ENCODE measurements around the gene GAREM1. TPM values are rescaled to one million over a fixed set of nuclear protein-coding genes. Genes with fewer than 3 reads are reported as not detected.
A peak's percentile ranks its signal among the peaks of the same experiment; 100 is the strongest.

The GAREM1 gene
- total RNA-seq, 1 experiment from 2014 or later: 3.1 TPM

DNA sequence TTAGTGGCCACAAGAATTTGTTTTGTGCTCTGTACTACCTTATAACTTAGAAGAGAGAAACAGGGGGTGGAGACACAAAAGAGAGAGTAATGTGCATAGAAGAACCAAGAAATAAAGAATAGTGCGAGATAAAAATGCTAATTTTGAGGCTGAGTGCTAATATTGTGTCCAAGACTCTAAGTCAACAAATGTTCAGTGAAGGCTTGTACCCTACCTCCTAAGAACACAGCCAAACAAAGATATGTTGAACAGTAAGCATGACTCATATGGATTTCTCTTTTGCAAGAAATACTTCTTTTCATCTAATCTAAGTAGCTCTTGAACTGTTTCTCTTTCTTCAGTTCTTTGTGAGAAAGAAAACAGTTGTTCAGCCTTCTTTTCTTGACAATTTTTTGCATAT is 45.2 kb downstream of the GAREM1 start:
- peak; percentile 36 for DNase-seq (ENCODE audit: low spot score)

DNA sequence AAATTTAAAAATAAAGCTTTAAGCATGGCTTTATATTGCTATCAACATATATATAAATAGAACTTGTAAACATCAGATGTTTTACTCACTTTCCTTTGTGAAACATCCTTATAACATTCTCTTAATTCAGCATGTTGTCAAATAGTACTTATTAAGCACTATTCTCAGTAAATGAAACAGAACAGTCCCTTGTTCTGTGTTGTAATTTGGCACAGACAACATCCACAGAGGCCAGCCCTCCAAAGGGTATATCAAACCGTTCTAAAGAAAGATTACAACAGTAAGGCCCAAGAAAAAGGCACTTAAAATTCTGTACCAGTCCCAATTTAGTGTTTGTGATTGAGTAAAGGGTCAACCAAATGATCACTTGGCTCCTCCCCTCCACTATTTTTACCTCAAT is 46.0 kb downstream of the GAREM1 start:
- no peak for DNase-seq (ENCODE audit: low spot score)

DNA sequence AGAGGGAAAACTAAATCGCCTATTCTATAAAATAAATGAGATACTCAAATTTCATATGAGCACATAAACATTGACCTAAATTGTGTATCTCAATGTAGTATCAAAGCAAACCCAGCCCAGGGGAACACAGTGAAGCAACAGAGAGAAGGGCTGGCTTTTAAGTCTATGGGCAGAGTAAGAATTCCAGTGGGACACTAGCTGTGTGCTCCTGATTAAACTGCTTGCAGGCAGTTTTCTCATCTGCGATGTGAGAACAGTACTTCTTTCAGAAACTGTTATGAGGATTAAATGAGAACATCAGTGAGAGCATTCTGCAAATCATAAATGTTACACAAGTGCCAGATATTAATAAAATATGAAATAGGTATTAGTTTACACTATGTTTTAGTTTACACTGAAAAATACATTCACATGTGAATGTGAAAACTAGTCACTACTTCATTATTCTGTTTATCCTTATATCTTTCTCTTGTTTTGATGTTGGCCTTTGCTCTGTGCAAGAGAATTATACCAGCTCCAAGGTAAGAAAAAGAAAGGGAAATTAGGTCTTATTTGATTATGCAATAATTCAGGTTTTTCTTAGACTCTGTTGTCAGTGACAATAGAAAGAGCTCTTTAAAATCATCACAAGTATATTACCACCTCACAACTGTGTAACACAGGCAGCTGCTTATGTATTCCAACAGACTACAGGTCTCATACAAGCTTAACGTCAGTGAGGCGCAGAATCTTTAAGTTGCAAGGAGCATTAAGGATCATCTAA is 47.5 kb downstream of the GAREM1 start:
- DNase-seq (ENCODE audit: low spot score): no peak

DNA sequence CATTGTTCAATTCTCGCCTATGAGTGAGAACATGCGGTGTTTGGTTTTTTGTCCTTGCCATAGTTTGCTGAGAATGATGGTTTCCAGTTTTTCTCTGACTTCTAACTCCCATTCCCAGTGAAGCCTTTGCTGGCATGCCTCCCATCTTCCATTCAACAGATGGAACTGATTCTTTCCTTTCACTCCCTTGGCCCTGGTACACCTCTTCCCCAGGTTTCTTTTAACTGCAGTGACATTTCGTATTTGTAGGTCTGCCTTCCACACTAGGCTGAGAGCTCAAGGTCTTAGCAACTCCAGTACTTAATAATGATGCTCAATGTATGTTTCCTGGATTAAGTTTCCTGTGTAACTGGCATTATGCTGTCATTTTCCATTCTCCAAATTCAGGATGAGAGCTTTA is 48.5 kb downstream of the GAREM1 start:
- DNase-seq (ENCODE audit: low spot score): no peak

DNA sequence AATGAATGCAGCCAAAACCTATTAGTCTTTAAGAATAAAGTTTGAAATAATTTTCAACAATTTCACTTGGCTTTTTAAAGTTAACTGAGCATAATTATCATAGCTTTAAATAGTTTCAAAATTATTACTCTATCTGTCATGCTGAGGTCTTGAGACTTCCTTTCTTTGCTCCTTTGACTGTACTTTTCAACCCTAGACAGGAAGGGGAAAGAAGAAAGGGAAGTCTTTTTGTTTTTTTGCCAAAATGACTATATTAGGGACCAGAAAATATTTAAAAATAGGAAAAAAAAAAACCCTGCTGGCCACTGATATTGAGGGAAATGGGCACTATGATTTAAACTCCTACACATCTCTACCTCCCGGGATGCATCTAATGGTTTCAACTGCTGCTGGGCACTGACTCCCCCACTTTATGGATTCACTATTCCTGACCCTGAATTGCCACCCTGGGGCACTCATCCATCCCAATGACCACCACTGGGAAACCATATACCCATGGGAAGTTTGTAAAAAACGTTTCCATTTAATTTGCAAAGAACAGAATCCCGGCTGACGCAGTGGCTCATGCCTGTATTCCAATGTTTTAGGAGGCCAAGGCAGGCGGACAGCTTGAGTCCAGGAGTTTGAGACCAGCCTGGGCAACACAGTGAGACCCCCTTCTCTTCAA is 50.5 kb downstream of the GAREM1 start:
- DNase-seq (ENCODE audit: low spot score): no peak

DNA sequence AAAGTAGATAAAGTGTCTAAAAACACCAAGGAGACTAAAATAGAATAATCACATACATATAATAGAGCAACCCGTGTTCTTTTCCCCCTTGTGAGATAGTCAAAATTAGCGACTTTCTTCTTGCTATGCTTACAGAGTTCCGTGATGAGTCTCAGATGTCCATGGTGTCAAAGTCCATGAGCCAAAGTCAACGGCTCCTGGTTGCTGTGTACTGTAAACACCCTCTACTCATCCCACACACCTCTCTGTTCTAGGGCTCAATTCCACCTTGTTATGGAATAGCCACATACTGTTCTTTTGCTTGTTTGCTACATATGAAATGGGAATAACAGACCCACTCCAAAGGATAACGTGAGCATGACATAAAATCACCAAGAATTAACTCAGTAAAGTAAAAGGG is 52.5 kb downstream of the GAREM1 start:
- DNase-seq (ENCODE audit: low spot score): no peak

DNA sequence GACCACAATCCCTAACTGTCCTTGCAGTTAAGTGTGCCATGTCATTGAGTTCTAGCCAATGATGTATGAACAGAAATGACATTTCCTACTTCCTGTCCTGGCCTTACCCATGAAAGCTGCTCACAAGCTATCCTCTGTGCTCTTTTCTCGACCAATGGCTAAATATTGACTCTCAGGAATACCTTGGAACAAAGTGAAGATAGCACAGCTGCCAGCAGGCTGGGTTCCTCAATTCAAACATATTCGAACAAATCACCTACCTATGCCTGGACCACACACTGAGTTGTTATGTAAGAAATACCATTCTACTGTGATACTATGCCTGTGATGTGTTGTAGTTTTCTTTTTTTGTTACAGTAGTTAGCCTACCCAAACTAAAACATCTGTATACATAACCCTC is 65.1 kb downstream of the GAREM1 start:
- DNase-seq (ENCODE audit: low spot score): no peak

DNA sequence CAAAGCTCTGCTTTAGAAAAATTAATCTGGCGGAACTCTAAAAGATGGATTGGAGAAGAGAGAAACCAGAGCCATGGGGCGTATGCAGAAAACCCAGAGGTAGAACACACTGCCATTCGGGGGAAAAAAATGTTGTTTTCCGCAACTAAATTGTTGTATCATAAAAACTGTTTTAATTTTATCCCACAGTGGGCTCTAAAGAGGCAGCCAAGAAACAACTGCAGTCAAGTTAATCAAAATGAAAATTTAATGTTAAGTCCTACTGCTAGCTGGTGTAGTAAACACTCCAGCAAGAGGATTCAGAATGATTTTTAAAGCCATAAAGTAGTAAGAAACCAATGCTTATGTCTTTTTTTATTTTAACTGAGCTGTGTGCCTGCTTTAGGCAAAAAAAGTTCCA is 69.1 kb downstream of the GAREM1 start:
- no peak for DNase-seq (ENCODE audit: low spot score)

DNA sequence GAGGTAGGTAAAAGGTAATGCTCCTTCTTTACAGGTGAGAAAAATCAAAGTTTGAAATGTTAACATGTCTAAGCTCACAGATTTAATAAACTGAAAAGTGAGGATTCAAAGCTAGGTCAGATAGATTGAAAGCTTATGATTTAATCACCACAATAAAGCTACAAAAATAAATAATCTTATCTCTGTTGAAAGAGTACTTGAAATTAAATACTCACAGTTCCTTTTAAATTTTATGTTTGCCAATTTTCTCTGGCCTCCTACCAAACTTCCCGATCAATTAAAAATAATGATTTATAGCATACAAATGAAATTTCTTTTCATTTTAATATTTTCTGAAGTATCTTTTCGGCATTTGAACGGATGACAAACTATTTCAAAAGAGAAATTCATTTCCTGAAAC is 77.3 kb downstream of the GAREM1 start:
- DNase-seq (ENCODE audit: low spot score): no peak

DNA sequence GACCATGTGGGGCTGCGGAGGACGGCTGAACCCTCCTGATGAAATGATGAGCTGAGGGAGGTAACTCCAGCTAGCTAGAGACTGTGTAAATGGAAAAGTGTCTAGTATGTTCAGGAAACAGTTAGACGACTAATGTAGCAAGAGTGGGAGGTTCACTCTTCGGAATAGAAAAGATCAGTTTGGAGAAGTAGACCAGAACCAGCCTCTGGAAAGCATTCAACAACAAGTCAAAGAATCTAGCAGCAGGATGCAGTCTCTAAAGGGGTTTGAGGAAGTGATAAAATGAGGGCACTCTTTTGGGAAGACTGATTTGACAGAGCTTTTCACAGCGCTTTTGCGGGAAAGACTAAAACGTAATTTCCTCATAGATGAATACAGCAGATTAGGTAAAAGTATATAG is 79.6 kb downstream of the GAREM1 start:
- DNase-seq (ENCODE audit: low spot score): no peak

DNA sequence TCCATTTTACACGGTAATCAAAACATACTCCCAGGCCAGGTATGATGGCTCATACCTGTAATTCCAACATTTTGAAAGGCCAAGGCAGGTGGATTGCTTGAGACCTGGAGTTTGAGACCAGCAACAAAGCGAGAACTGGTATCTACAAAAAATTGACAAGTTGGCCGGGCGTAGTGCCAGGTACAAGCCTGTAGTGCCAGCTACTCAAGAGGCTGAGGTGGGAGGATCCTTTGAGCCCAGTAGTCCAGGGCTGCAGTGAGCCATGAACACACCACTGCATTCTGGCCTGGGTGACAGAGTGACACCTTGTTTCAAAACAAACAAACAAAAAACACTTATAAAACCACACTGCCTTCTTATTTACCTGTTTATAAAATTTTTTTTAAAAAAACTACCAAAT is 80.8 kb downstream of the GAREM1 start:
- no peak for DNase-seq (ENCODE audit: low spot score)

DNA sequence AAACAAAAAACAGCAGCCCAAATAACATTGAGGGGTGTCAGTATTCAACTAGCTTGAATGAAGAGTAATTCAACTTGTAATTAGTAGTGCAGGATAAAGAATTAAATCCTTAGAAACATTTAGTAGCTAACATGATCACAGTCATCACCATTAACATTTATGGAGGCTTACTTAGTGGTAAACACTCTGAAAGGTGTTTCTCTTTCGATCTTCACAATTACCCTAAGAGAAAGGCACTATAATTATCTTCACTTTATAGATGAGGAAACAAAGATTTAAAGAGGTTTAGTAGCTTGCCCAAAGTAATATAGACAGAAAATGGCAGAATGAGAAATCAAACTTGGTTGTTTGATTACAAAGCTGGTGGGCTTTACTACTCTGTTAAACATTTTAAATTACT is 81.5 kb downstream of the GAREM1 start:
- no peak for DNase-seq (ENCODE audit: low spot score)

DNA sequence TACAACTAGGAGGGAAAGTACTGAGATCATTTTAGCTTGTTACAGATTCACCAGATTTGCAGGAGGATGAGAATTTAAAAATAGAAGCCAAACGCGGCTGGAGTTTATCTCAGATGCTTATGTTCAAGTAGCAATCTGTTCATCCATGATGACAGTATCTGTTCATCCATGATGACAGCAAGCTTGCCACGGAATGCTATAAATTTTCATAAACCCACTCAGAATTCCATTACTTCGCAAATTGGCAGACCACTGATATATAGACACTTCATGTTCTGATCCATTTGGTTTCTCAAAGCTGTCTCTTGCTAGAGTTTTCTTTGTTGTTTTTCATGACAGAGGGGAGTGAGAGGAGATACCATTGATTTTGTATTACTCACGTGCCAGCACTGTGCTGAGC is 84.2 kb downstream of the GAREM1 start:
- DNase-seq (ENCODE audit: low spot score): no peak

DNA sequence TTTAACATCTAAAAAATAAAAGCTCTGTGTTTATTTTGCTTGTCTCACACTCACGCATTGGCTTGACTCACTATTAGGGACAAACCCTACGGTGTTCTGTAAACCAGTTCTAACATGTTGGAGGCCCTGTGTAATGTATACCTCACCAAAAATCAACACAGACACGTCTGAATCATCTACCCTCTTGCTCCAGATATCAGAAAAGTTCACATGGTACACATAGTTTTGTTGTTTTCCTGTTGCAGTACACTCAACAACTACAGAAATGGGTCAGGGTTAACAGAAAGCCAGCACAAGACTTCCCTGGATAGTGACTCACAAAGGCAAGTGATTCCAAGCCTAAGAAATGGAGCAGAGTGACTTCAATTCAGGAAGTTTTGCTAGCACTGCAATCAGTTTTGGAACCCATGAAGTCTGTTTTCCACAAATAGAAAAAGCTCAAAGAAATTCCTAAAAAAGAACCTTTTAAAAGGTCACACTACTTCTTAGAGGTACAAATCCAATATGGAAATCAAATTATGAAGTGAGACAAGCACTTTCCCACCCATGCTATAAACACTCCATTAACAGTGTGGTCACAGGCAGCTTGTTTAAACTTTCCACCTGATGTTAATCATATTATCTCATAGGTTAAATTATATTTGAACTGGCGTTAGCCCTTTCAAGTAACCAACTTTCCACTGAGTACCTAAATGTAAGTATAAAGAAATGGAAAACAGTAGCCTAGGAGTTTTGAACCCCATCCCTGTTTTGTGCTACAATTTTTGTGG is 87.4 kb downstream of the GAREM1 start:
- DNase-seq (ENCODE audit: low spot score): peak; percentile 87

DNA sequence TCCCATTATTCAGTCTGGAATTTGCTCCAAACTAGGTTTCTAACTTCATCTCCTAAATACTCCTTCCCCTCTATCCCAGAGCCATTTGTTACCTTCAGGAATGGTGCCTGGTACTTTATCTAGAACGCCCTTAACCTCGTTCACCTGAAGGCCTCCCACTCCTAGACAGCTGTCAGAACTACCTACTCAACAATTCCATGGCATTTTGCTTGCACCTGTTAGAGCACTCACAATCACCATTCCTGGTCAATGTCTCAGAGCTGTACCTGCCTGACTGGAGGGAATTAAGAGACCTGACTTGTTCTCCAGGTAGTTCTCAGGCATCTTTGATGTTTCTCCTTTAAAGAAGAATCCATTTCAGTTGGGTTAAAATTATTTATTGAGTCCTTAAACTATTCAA is 88.9 kb downstream of the GAREM1 start:
- DNase-seq (ENCODE audit: low spot score): no peak

DNA sequence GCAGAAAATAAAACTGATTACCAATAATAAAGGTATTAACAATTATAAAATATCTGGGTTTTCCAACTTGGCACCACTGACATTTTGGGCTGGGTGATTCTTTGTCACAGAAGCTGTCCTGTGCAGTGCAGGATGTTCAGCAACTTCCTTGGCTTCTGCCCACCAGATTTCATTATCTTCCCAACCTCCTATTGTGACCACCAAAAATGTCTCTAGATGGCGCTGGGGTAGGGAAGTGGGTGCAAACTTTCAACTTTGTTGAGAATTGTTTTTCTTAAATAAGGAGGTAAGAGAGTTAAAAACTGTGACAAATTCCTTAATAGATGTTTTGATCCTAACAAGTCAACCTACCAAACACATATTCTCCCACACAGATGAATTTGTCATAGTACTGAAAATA is 90.1 kb downstream of the GAREM1 start:
- DNase-seq (ENCODE audit: low spot score): no peak

DNA sequence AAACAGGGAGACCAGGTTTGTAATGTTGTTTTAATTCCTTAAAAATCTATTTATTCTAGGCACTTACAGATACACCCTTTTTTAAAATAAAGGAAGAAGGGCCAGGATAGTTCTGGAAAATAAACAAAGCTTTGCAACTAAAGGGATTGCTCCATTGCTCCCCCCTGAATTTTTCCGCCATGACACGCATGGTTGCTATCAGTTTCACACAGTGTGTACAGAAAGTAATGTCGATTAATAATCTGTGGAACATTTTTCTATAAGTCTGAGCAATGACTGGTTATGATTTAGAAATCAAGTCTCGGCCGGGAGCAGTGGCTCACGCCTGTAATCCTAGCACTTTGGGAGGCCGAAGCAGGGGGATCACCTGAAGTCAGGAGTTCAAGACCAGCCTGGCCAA is 90.8 kb downstream of the GAREM1 start:
- DNase-seq (ENCODE audit: low spot score): no peak

DNA sequence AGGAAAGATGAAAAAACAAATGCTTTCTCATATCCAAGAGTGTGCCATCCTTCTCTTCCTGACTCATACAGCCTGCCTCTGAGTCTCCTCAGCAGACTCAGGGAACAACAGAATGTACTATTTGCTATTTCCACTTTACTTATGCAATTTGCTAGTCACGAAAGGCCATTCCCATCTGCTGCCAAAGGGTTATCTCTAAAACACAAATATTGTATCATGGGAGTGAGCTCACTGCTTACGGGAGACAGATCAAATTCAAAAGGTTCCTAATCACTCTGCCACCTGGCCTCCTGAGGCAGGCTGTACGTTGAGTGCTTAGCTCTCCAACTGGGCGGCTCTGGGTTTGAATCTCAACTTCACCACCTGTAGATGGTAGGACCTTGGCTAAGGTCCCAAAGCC is 92.0 kb downstream of the GAREM1 start:
- DNase-seq (ENCODE audit: low spot score): peak; percentile 20

DNA sequence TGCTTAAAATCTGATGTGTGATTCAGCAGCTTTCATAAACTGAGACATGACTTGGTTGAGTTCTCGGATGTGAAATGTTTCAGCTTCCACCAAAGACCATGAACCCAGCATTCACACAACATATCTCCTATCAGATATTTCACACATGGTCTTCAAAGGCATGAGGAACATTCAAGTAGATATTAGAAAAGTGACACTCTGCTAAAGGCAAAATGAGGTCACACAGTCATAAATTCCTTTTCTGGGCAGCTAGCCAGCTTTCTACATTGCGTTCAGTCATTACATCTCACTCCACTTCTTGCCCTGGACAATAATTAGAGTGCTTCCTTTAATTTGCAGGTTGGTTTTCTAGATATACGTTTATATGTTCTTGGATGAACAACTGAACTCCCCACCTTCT is 96.7 kb downstream of the GAREM1 start:
- no peak for DNase-seq (ENCODE audit: low spot score)

DNA sequence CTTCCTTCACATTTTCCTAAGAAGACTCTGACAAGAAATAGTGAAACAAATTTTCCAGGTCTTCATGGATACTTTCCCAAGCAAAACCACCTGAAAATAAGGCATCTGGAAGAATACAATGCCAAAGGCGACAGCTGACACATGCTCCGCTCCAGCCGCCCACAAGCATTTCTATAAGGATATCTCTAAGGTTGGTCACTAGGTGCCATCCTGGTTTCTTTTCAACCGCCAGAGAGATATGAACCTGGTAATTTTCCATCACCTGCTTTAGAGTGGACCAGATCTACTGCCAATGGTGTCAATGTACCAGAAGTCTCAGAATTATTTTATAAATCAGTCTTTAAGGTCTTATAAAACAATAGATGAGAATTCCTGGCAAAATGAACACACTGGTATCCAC is 97.2 kb downstream of the GAREM1 start:
- DNase-seq (ENCODE audit: low spot score): no peak

DNA sequence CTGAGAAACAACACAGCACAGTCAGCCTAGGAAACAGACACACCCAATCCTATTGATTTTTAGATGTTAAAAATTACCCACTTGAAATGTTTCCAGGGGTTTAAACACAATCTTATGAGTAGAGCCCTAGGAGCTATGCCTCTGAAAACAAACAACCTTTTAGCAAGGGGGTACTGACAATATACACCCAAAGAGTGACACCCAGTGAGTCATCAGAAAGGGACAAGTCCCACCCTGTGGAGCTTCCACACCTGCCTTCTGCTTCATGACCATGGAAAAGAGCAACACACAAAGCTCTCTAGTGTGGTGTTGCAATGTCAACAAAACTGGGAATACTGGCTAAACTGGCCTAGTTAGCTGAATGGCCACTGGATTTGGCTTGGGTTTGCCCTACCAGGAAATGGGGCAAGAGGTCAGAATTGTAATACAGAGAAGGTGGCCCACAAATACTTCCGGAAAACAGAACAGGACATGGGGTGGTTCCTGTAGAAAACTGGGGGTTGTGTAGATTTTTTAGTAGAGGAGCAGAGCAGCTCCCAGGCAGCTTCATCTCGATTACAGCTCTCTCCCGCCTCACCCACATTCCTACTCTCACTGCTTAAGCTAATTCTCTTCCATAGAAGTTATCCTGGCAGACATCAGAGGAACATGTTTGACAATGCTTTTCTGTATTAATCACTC is 98.2 kb downstream of the GAREM1 start:
- no peak for DNase-seq (ENCODE audit: low spot score)

DNA sequence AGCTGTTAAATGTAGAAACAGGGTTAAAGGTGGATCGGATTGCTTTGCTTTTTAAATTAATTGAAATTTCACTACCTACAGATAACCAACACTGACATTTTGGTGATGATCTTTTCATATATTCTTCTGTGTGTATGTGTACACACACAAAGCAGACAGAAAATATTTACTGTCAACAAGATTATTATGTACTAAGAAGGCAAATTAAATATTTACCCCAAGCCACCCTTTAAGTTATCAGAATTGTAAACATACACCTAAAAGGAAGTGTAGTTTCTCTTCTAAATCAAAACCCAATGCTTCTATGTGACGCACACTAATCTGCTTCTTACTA is 98.7 kb downstream of the GAREM1 start:
- DNase-seq (ENCODE audit: low spot score): no peak

DNA sequence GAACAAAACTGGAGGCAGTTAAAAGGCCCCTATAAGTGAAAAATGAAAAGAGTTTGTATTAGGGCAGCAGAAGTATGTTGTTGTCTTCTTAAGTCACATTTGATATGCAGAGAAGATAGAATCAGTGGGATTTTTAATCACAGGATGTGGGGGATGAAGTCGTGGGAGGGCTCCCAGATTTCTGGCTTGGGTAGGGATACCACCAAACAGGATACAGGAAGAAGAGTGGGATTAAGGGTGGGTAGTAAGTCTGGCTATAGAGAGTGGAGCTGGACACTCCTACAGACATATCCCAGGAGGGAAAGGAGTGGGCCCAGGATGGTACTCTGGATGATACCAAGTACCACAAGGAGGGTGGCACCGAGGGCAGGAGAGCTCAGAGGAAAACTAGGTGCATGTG is 99.3 kb downstream of the GAREM1 start:
- DNase-seq (ENCODE audit: low spot score): no peak
